ENCODE measurements around the gene PTPN5.

PTPN5 gene

GRCh38 chr11:18773104-18773503 lies 18.5 kb downstream of the PTPN5 start:
- DNase-seq (ENCODE audit: low read depth), result no peak
- H3K4me3 ChIP-seq (ENCODE audit: low read length), result no peak overlapping the region
- TF ChIP-seq CTCF (IDR thresholded peaks at IDR 0.05; ENCODE audit: insufficient read depth, low read depth, low read length, missing control alignments), result no peak

GRCh38 chr11:18772211-18772610 lies 19.4 kb downstream of the PTPN5 start:
- no peak for DNase-seq (ENCODE audit: low read depth)
- H3K4me3 ChIP-seq (ENCODE audit: low read length), result no peak overlapping the region
- no peak for TF ChIP-seq CTCF (IDR thresholded peaks at IDR 0.05; ENCODE audit: insufficient read depth, low read depth, low read length, missing control alignments)

DNA sequence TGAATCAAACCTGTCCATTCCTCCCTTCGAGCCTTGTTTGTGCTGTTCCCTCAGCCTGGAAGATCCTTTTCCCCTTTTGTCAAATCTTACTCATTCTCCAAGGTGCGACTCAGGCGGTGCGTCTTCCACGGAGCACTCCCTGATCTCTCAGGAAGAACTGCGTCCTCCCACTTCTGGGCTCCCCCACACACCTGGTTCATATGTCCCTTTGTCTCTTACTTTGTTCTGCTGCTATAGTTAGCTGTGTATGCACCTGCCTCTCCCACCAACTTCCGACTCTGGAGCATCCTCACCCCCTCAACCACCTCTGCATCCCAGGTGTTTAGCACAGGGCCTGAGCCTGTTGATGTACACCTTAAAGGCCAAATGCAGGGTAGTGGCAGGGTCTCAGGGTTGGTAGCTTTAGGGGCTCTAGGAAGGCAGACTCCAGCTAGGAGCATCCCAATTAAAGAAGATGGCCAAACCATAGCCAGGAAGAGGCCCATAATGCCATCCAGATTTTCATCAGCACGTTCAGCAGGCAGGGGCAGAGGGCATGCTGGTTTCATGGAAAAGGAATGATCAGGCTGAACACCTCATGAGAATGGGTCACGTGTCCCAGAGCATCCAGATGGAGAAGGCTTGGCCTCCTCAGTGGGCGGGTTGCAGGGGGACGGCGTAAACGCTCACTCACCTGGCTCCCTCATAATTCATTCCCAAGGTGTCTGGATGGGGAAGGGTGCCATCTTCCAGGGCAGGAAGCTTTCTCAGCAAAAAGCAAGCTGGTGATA lies 20.1 kb downstream of the PTPN5 start:
- no peak for DNase-seq (ENCODE audit: low read depth)
- no peak overlapping the region for H3K4me3 ChIP-seq (ENCODE audit: low read length)
- no peak for TF ChIP-seq CTCF (IDR thresholded peaks at IDR 0.05; ENCODE audit: insufficient read depth, low read depth, low read length, missing control alignments)

DNA sequence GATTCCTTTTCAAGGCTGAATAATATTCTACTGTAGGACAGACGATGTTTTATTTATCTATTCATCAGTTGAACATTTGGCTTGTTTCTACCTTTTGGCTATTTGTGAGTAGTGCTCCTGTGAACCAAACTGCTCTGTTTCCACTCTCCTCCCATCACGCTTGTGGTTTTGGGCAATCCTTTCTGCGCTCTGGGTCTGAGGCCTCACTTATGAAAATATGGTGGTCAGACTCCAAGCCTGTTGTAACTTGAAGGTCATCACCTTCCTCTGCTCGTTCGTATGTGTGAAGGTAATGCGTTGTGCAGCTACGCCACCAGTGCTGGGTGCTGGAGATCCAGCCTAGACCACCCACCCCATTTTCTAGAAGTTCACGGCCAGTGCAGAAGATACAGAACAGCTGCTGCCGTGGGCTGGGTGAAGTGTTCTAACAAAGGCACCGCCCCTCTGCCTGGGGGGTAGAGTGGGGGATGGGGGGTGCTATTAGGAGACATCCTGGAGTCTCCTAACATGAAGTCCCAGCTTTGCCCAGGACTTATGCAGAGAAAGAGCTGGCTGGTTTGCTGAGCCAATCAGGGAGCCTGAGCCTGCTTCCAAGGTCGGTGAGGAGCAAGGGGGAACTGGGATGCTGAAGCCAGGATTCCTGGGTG lies 21.0 kb downstream of the PTPN5 start:
- no peak for DNase-seq (ENCODE audit: low read depth)
- H3K4me3 ChIP-seq (ENCODE audit: low read length), result no peak overlapping the region
- no peak for TF ChIP-seq CTCF (IDR thresholded peaks at IDR 0.05; ENCODE audit: insufficient read depth, low read depth, low read length, missing control alignments)

- TF ChIP-seq CTCF (IDR thresholded peaks at IDR 0.05; ENCODE audit: insufficient read depth, low read depth, low read length, missing control alignments), result no peak
- H3K4me3 ChIP-seq (ENCODE audit: low read length), result no peak overlapping the region
- DNase-seq (ENCODE audit: low read depth), result no peak
Observed at GRCh38 chr11:18769802-18770456, 21.7 kb downstream of the PTPN5 start.

GRCh38 chr11:18768978-18769377 lies 22.6 kb downstream of the PTPN5 start:
- H3K4me3 ChIP-seq (ENCODE audit: low read length), result no peak overlapping the region
- TF ChIP-seq CTCF (IDR thresholded peaks at IDR 0.05; ENCODE audit: insufficient read depth, low read depth, low read length, missing control alignments), result no peak
- no peak for DNase-seq (ENCODE audit: low read depth)

Data from epithelial cell of esophagus (primary cell).